H9 (cell line): ENCODE data around the gene NPLOC4. TPM values are rescaled to one million over a fixed set of nuclear protein-coding genes. Genes with fewer than 3 reads are reported as not detected.
A peak's percentile ranks its signal among the peaks of the same experiment; 100 is the strongest.

Source experiments
- DNase-seq: peaks from one replicate; pipeline ENCODE4 v3.0.0-alpha.2; 2017
- H2AFZ ChIP-seq: one replicate; pipeline ENCODE4 v1.6.1; 2013; ENCODE audit warnings: mild to moderate bottlenecking, low read length, control low read depth, moderate library complexity
- H2AK5ac ChIP-seq: 2 replicates; pipeline ENCODE4 v1.6.1; 2013; ENCODE audit warnings: low read length, control low read depth, mixed read lengths; ENCODE audit not compliant: insufficient read length
- H2BK120ac ChIP-seq: one replicate; pipeline ENCODE4 v1.6.1; 2013; ENCODE audit warnings: low read depth, mild to moderate bottlenecking, low read length, control low read depth, inconsistent platforms; ENCODE audit not compliant: poor library complexity, severe bottlenecking
- H2BK12ac ChIP-seq: 2 replicates; pipeline ENCODE4 v1.6.1; 2013; ENCODE audit warnings: low read length, control low read depth, mixed read lengths, low read depth; ENCODE audit not compliant: insufficient read length
- H2BK15ac ChIP-seq: 2 replicates; pipeline ENCODE4 v1.6.1; 2013; ENCODE audit warnings: low read depth, low read length, control low read depth
- H2BK20ac ChIP-seq: one replicate; pipeline ENCODE4 v1.6.1; 2013; ENCODE audit warnings: low read depth, mild to moderate bottlenecking, low read length, control low read depth, inconsistent platforms; ENCODE audit not compliant: poor library complexity, severe bottlenecking
- H2BK5ac ChIP-seq: 2 replicates; pipeline ENCODE4 v1.6.1; 2013; ENCODE audit warnings: low read length, control low read depth, mixed read lengths; ENCODE audit not compliant: insufficient read length
- H3K14ac ChIP-seq: 2 replicates; pipeline ENCODE4 v1.6.1; 2013; ENCODE audit warnings: low read length, control low read depth; ENCODE audit not compliant: insufficient read depth
- H3K18ac ChIP-seq: 2 replicates; pipeline ENCODE4 v1.6.1; 2013; ENCODE audit warnings: low read depth, mild to moderate bottlenecking, mixed read lengths, low read length, control low read depth; ENCODE audit not compliant: insufficient read length
- H3K23ac ChIP-seq: 2 replicates; pipeline ENCODE4 v1.6.1; 2013; ENCODE audit warnings: low read length, control low read depth, mixed read lengths, low read depth; ENCODE audit not compliant: insufficient read length
- H3K23me2 ChIP-seq: 2 replicates; pipeline ENCODE4 v1.6.1; 2013; ENCODE audit warnings: low read depth, mild to moderate bottlenecking, mixed read lengths, low read length, control low read depth; ENCODE audit not compliant: insufficient read length, poor library complexity, severe bottlenecking
- H3K27ac ChIP-seq: 2 replicates; pipeline ENCODE4 v1.5.1; 2013; ENCODE audit warnings: low read length, control low read depth, mixed read lengths, low read depth; ENCODE audit not compliant: insufficient read length
- H3K27me3 ChIP-seq: 2 replicates; pipeline ENCODE4 v1.6.1; 2013; ENCODE audit warnings: low read length, control low read depth, inconsistent platforms; ENCODE audit not compliant: insufficient read depth
- H3K4ac ChIP-seq: 2 replicates; pipeline ENCODE4 v1.6.1; 2013; ENCODE audit warnings: low read depth, mild to moderate bottlenecking, control low read depth, inconsistent platforms, low read length, moderate library complexity
- H3K4me1 ChIP-seq: 2 replicates; pipeline ENCODE4 v1.6.1; 2013; ENCODE audit warnings: low read length, control low read depth, inconsistent platforms; ENCODE audit not compliant: insufficient read depth
- H3K4me2 ChIP-seq: 2 replicates; pipeline ENCODE4 v1.6.1; 2013; ENCODE audit warnings: low read length, control low read depth, mixed read lengths; ENCODE audit not compliant: insufficient read length, insufficient read depth
- H3K56ac ChIP-seq: 2 replicates; pipeline ENCODE4 v1.6.1; 2013; ENCODE audit warnings: low read depth, mild to moderate bottlenecking, mixed read lengths, low read length, control low read depth; ENCODE audit not compliant: insufficient read length
- H3K79me1 ChIP-seq: 2 replicates; pipeline ENCODE4 v1.6.1; 2013; ENCODE audit warnings: low read depth, mild to moderate bottlenecking, moderate library complexity, low read length, control low read depth, inconsistent platforms; ENCODE audit not compliant: insufficient read depth, poor library complexity, severe bottlenecking
- H3K79me2 ChIP-seq: 2 replicates; pipeline ENCODE4 v1.6.1; 2013; ENCODE audit warnings: low read length, control low read depth, inconsistent platforms; ENCODE audit not compliant: insufficient read depth
- H3K9ac ChIP-seq: 2 replicates; pipeline ENCODE4 v1.6.1; 2013; ENCODE audit warnings: low read length, control low read depth, mixed read lengths; ENCODE audit not compliant: insufficient read length; ENCODE audit errors: extremely low read depth
- H3K9me3 ChIP-seq: one replicate; pipeline ENCODE4 v1.6.1; 2013; ENCODE audit warnings: low read depth, low read length, inconsistent platforms; ENCODE audit not compliant: control insufficient read depth
- H3T11ph ChIP-seq: one replicate; pipeline ENCODE4 v1.6.1; 2013; ENCODE audit warnings: mild to moderate bottlenecking, low read length, control low read depth, inconsistent platforms
- H4K20me1 ChIP-seq: one replicate; pipeline ENCODE4 v1.6.1; 2013; ENCODE audit not compliant: control insufficient read depth, insufficient read length, insufficient read depth
- H4K5ac ChIP-seq: 2 replicates; pipeline ENCODE4 v1.6.1; 2013; ENCODE audit warnings: low read depth, mild to moderate bottlenecking, mixed read lengths, low read length, control low read depth; ENCODE audit not compliant: insufficient read length
- H4K8ac ChIP-seq: replicated peaks from 2 replicates; pipeline ENCODE4 v1.6.1; 2013; ENCODE audit warnings: low read length, control low read depth, mixed read lengths, low read depth; ENCODE audit not compliant: insufficient read length
- H4K91ac ChIP-seq: 2 replicates; pipeline ENCODE4 v1.6.1; 2013; ENCODE audit warnings: low read depth, mild to moderate bottlenecking, moderate library complexity, mixed read lengths, low read length, control low read depth; ENCODE audit not compliant: insufficient read length
- H3K27ac Mint-ChIP-seq, 3 experiments: 2 replicates in 2 of 3; 3 replicates in 1 of 3; pipeline ENCODE4 v1.8.0; 2020 to 2021; ENCODE audit warnings: mixed read lengths in 3 of 3, mild to moderate bottlenecking in 1 of 3, moderate library complexity in 1 of 3
- H3K27me3 Mint-ChIP-seq: 2 replicates; pipeline ENCODE4 v1.8.0; 2021; ENCODE audit warnings: low read depth, mild to moderate bottlenecking, moderate library complexity, mixed read lengths
- H3K36me3 Mint-ChIP-seq, 3 experiments: 2 replicates in 2 of 3; 3 replicates in 1 of 3; pipeline ENCODE4 v1.8.0; 2020 to 2021; ENCODE audit warnings: low read depth in 3 of 3, mixed read lengths in 3 of 3; ENCODE audit not compliant: insufficient read depth in 1 of 3
- H3K4me1 Mint-ChIP-seq, 2 experiments: 2 replicates each; pipeline ENCODE4 v1.8.0; 2020; ENCODE audit warnings: mixed read lengths in 2 of 2
- H3K4me3 Mint-ChIP-seq, 2 experiments: 2 replicates in 1 of 2; 3 replicates in 1 of 2; pipeline ENCODE4 v1.8.0; 2020 to 2021; ENCODE audit warnings: mild to moderate bottlenecking in 2 of 2, mixed read lengths in 2 of 2, moderate library complexity in 1 of 2
- H3K9me3 Mint-ChIP-seq, 2 experiments: 2 replicates in 1 of 2; 3 replicates in 1 of 2; pipeline ENCODE4 v1.8.0; 2020; ENCODE audit warnings: mild to moderate bottlenecking in 2 of 2, mixed read lengths in 2 of 2, moderate library complexity in 1 of 2
- CTCF ChIP-seq: fragments of 200-600 bp; sonication (generic); conservative IDR thresholded peaks from 3 replicates; pipeline ENCODE4 v1.8.0; 2021; ENCODE audit warnings: antibody characterized with exemption, mild to moderate bottlenecking
- WGBS: extraction: QIAGEN DNeasy Blood & Tissue Kit; methylation state at CpG from one replicate; pipeline ENCODE4 v1.1.7; 2013; ENCODE audit warnings: missing lambda C conversion rate, low lambda C conversion rate, mixed read lengths; ENCODE audit not compliant: insufficient read length; ENCODE audit errors: extremely low coverage; 5-methylcytosine and 5-hydroxymethylcytosine counted together
- total RNA-seq: library from RNA; stranded (reverse); gene quantifications from 2 replicates; pipeline ENCODE4 v1.2.1, GENCODE V29; 2021

Gene NPLOC4
- total RNA-seq, 1 experiment from 2014 or later, result 103 TPM

- no peaks in the 10 kb centered on the region; the same call in 1 of the 2 replicates for H3K27me3 Mint-ChIP-seq
- H4K5ac ChIP-seq, result no peak overlapping the region
Measured at GRCh38 chr17:81646869-81647600, 10.1 kb upstream of the NPLOC4 start.

More at GRCh38 chr17:81646869-81647600, 10.1 kb upstream of the NPLOC4 start:
- H3K79me2 ChIP-seq, result no peaks in the 10 kb centered on the region
- no peak overlapping the region for H4K91ac ChIP-seq
- H2AK5ac ChIP-seq, result no peak overlapping the region
- H2BK20ac ChIP-seq, result no peak overlapping the region
- TF ChIP-seq CTCF, result no peak
- no peak overlapping the region for H3K56ac ChIP-seq
- peak; percentile 49 for DNase-seq
- H4K20me1 ChIP-seq, result no peaks in the 10 kb centered on the region
- H3K27me3 ChIP-seq, result no peaks in the 10 kb centered on the region; the same call in 1 of the 2 replicates
- no peak overlapping the region for H3K27ac ChIP-seq
- H3K4ac ChIP-seq, result no peak overlapping the region
- Mint-ChIP-seq H3K9me3 (no peaks in the 10 kb centered on the region; a peak in 2 of 5 replicates), H3K36me3 (no peaks in the 10 kb centered on the region), H3K4me3 (peak overlapping the region in 1 of 2 experiments; percentile 13; a peak in 3 of 5 replicates), H3K4me1 (peaks cover 6 to 7% of the 10 kb centered on the region in 2 experiments; a peak in 3 of 4 replicates), H3K27ac (no peak overlapping the region; a peak in 1 of 7 replicates)
- no peak overlapping the region for H3T11ph ChIP-seq
- H2BK120ac ChIP-seq, result no peak overlapping the region
- no peak overlapping the region for H3K9ac ChIP-seq
- no CpG with 5 or more reads among the region's 12 CpGs for WGBS
- H3K9me3 ChIP-seq, result no peaks in the 10 kb centered on the region
- H3K14ac ChIP-seq, result no peak overlapping the region; the same call in 1 of the 2 replicates
- no peak overlapping the region for H2BK5ac ChIP-seq
- H3K18ac ChIP-seq, result no peak overlapping the region
- H2BK15ac ChIP-seq, result no peak overlapping the region
- no peak overlapping the region for H3K23ac ChIP-seq
- H3K23me2 ChIP-seq, result no peaks in the 10 kb centered on the region
- no peak overlapping the region for H2BK12ac ChIP-seq
- H4K8ac ChIP-seq, result no peak overlapping the region
- H3K4me2 ChIP-seq, result peak overlapping the region; percentile 4
- H3K4me1 ChIP-seq, result no peaks in the 10 kb centered on the region
- H3K79me1 ChIP-seq, result no peaks in the 10 kb centered on the region
- H2AFZ ChIP-seq, result no peak overlapping the region
